Gastrocnemius medialis (tissue), 4 donors: ENCODE data around the gene SPSB2. TPM values are rescaled to one million over a fixed set of nuclear protein-coding genes. Genes with fewer than 3 reads are reported as not detected.

ENCODE experiments used
- ATAC-seq, 2 donors: fragments of 150-250 bp; one replicate each; pipeline ENCODE4 v1.9.1; 2016
- DNase-seq, 2 donors: peaks; one replicate each; pipeline ENCODE4 v3.0.0-alpha.2; 2019
- H3K27ac ChIP-seq, 4 donors: fragments of 200-600 bp; sonication (generic); 1 replicate in 1 of 4; 2 replicates in 3 of 4; pipeline ENCODE4 v1.5.1; 2016 to 2018; ENCODE audit warnings: mild to moderate bottlenecking in 2 of 4, moderate library complexity in 1 of 4
- H3K27me3 ChIP-seq, 3 donors: fragments of 200-600 bp; sonication (generic) in 2 of 3; 1 replicate in 1 of 3; 2 replicates in 2 of 3; pipeline versions ENCODE4 v1.5.1 to v1.6.0; 2016 to 2019; ENCODE audit warnings: mild to moderate bottlenecking in 1 of 3, moderate library complexity in 1 of 3
- H3K36me3 ChIP-seq, 2 donors: fragments of 200-600 bp; sonication (generic) in 1 of 2; one replicate each; pipeline ENCODE4 v1.5.1; 2017 to 2018
- H3K4me1 ChIP-seq, 2 donors: fragments of 200-600 bp; sonication (generic) in 1 of 2; one replicate each; pipeline ENCODE4 v1.5.1; 2016 to 2017; ENCODE audit warnings: mild to moderate bottlenecking in 2 of 2
- H3K4me3 ChIP-seq, 4 donors: fragments of 200-600 bp; sonication (generic) in 3 of 4; 1 replicate in 1 of 4; 2 replicates in 3 of 4; pipeline ENCODE4 v1.5.1; 2016 to 2019; ENCODE audit warnings: mild to moderate bottlenecking in 2 of 4
- H3K9me3 ChIP-seq, 3 donors: fragments of 200-600 bp; sonication (generic) in 2 of 3; 1 replicate in 1 of 3; 2 replicates in 2 of 3; pipeline ENCODE4 v1.5.1; 2016 to 2019
- POLR2A ChIP-seq, 2 donors: fragments of 450-650 bp; IDR thresholded peaks; one replicate each; pipeline ENCODE4 v1.6.1; 2017; ENCODE audit warnings: antibody characterized with exemption in 2 of 2, mild to moderate bottlenecking in 2 of 2, moderate library complexity in 2 of 2
- in situ Hi-C, 4 donors: fragments of 200-750 bp; cut with MboI; loops; one replicate each; pipeline versions ENCODE4 v1.15.0 to v1.8.0; 2017; ENCODE audit warnings: low sequenced_read_pairs in 4 of 4
- intact Hi-C: fragments of 100-400 bp; cut with DNase I; formaldehyde crosslinking; loops from one replicate; pipeline ENCODE4 v1.15.1; 2023; ENCODE audit warnings: low total_unique reads
- total RNA-seq, 4 donors: library from RNA; depleted of rRNA; stranded (reverse); fragments of >200 nt; gene quantifications; one replicate each; pipeline versions ENCODE4 v1.1.0 to v1.2.3, GENCODE V29; 2016
- TF ChIP-seq, protein P1 (sequence below), 5 experiments: fragments of 450-650 bp in 3 of 5; fragments of 200-600 bp in 2 of 5; sonication (generic) in 2 of 5; IDR thresholded peaks in 4 of 5; conservative IDR thresholded peaks in 1 of 5; 1 replicate in 4 of 5; 2 replicates in 1 of 5; pipeline ENCODE4 v1.5.1; 2016 to 2019; ENCODE audit warnings: antibody characterized with exemption in 5 of 5, mild to moderate bottlenecking in 3 of 5, moderate library complexity in 3 of 5

The SPSB2 gene
- total RNA-seq, 4 donors from 2014 or later, result 4.6 to 10.0 (median 5.0) TPM

- DNase-seq, result peak; percentile 48 to 69
- in situ Hi-C loops (no loop called here), intact Hi-C loops (loop anchor here (1.0 to 5.0 kb wide), 4 partner anchors 47 to 208 kb away; partner anchors contain the start of gene MLF2)
- peaks cover 3 to 11% of the 10 kb centered on the region in 2 donors for H3K4me1 ChIP-seq
- no peak overlapping the region for H3K27ac ChIP-seq
- no peaks in the 10 kb centered on the region for H3K9me3 ChIP-seq
- peak; percentile 63 to 75 for ATAC-seq
- no peaks in the 10 kb centered on the region for H3K36me3 ChIP-seq
- TF ChIP-seq, protein P1, sequence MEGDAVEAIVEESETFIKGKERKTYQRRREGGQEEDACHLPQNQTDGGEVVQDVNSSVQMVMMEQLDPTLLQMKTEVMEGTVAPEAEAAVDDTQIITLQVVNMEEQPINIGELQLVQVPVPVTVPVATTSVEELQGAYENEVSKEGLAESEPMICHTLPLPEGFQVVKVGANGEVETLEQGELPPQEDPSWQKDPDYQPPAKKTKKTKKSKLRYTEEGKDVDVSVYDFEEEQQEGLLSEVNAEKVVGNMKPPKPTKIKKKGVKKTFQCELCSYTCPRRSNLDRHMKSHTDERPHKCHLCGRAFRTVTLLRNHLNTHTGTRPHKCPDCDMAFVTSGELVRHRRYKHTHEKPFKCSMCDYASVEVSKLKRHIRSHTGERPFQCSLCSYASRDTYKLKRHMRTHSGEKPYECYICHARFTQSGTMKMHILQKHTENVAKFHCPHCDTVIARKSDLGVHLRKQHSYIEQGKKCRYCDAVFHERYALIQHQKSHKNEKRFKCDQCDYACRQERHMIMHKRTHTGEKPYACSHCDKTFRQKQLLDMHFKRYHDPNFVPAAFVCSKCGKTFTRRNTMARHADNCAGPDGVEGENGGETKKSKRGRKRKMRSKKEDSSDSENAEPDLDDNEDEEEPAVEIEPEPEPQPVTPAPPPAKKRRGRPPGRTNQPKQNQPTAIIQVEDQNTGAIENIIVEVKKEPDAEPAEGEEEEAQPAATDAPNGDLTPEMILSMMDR (IDR thresholded peaks at IDR 0.05 in 4 of 5, conservative IDR thresholded peaks at IDR 0.05 in 1 of 5), result peak; percentile 62 to 85 (median 80)
- TF ChIP-seq POLR2A (IDR thresholded peaks at IDR 0.05), result no peak
- peaks cover 31 to 78% (median 53%) of the 10 kb centered on the region in 3 donors for H3K27me3 ChIP-seq
- H3K4me3 ChIP-seq, result no peak overlapping the region
These were observed 47.5 kb downstream of the SPSB2 start for GRCh38 chr12:6825398-6826124.

GRCh38 chr12:6824901-6825381 is 48.2 kb downstream of the SPSB2 start:
- Histone ChIP-seq H3K36me3 (no peaks in the 10 kb centered on the region), H3K9me3 (no peaks in the 10 kb centered on the region), H3K4me3 (no peak overlapping the region), H3K27ac (no peak overlapping the region), H3K4me1 (peaks cover 3 to 11% of the 10 kb centered on the region in 2 donors), H3K27me3 (peaks cover 31 to 75% (median 53%) of the 10 kb centered on the region in 3 donors)
- ATAC-seq (no peak), DNase-seq (no peak)
- TF ChIP-seq POLR2A (IDR thresholded peaks at IDR 0.05), result no peak
- TF ChIP-seq, protein P1 (IDR thresholded peaks at IDR 0.05 in 4 of 5, conservative IDR thresholded peaks at IDR 0.05 in 1 of 5), result no peak
- in situ Hi-C loops (no loop called here), intact Hi-C loops (loop anchor here (1.0 to 5.0 kb wide), 3 partner anchors 73 to 208 kb away; partner anchors contain the start of gene MLF2)

DNA sequence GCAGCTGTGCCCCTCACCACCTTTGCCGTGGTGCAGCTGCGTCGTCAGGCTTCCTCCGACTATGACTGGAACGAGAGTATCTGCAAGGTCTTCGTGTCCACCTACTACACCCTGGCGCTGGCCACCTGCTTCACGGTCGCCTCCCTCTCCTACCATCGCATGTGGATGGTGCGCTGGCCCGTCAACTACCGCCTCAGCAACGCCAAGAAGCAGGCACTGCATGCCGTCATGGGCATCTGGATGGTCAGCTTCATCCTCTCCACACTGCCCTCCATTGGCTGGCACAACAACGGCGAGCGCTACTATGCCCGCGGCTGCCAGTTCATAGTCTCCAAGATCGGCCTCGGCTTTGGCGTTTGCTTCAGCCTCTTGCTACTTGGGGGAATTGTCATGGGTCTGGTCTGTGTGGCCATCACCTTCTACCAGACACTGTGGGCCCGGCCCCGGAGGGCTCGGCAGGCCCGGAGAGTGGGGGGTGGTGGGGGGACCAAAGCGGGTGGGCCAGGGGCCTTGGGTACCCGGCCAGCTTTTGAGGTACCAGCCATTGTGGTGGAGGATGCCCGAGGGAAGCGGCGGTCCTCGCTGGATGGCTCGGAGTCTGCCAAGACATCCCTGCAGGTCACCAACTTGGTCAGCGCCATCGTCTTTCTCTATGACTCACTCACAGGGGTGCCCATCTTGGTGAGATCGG is 48.9 kb downstream of the SPSB2 start:
- no peak overlapping the region for H3K4me3 ChIP-seq
- DNase-seq, result no peak
- in situ Hi-C loops, result no loop called here

DNA sequence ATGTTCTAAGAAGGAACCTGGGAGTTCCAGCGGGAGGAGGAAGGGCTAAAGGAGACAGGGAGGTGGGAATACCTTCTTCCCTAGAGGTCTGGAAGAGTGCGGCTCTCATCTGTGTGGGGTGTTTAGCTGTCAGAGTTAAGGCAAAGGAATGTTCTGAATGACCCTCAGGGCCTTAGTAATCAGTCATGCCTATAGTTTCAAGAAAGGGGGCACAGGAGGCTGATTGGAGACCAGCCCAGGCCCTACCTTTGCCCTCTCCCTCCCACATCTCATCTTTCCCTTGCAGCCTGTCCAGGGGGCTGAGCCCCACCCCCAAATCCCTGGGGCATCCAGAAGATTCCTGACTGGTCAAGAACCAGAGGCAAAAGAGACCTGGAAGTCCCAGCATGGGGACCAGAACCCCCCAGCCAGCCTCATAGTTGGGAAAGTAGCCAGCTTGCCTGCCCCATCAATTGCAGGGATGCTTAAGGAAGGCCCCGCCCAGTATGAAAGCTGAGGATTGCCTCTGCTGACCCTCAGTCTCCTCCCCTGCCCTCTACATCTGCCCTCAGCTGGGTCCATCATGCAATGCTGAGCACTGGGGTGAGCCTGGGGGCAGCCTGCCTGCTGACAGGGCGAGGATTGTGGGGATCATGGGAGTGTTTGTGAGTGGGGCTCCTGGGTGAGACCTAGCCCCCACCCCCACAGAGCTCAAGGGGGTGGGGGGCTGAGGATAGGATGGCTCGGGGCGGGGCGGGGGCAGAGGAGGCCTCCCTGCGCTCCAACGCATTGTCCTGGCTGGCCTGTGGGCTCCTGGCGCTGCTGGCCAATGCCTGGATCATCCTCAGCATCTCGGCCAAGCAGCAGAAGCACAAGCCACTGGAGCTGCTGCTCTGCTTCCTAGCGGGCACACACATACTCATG is 49.7 kb downstream of the SPSB2 start:
- H3K9me3 ChIP-seq, result no peaks in the 10 kb centered on the region
- TF ChIP-seq, protein P1 (IDR thresholded peaks at IDR 0.05 in 4 of 5, conservative IDR thresholded peaks at IDR 0.05 in 1 of 5), result no peak
- no peak for TF ChIP-seq POLR2A (IDR thresholded peaks at IDR 0.05)
- peaks cover 25 to 64% (median 42%) of the 10 kb centered on the region in 3 donors for H3K27me3 ChIP-seq
- intact Hi-C loops, result no loop called here
- DNase-seq (no peak), ATAC-seq (no peak)
- in situ Hi-C loops, result no loop called here
- H3K4me1 ChIP-seq, result peaks cover 3 to 6% of the 10 kb centered on the region in 2 donors
- H3K27ac ChIP-seq, result no peak overlapping the region
- H3K4me3 ChIP-seq, result no peak overlapping the region
- H3K36me3 ChIP-seq, result no peaks in the 10 kb centered on the region

More for the DNA sequence above, 48.9 kb downstream of the SPSB2 start:
- no peaks in the 10 kb centered on the region for H3K9me3 ChIP-seq
- intact Hi-C loops, result no loop called here
- peaks cover 31 to 70% (median 50%) of the 10 kb centered on the region in 3 donors for H3K27me3 ChIP-seq
- no peak for ATAC-seq
- no peak overlapping the region for H3K27ac ChIP-seq
- TF ChIP-seq, protein P1 (IDR thresholded peaks at IDR 0.05 in 4 of 5, conservative IDR thresholded peaks at IDR 0.05 in 1 of 5), result no peak
- TF ChIP-seq POLR2A (IDR thresholded peaks at IDR 0.05), result no peak
- peaks cover 3 to 10% of the 10 kb centered on the region in 2 donors for H3K4me1 ChIP-seq
- H3K36me3 ChIP-seq, result no peaks in the 10 kb centered on the region
